Thyroid gland (tissue), 4 donors: ENCODE data around the gene PANK1.

Experiments used
- POLR2A ChIP-seq, 2 donors: fragments of 450-650 bp; IDR thresholded peaks; one replicate each; pipeline ENCODE4 v1.6.1; 2017; ENCODE audit warnings: antibody characterized with exemption in 2 of 2, mild to moderate bottlenecking in 2 of 2, moderate library complexity in 1 of 2
- TF ChIP-seq, protein P1 (sequence below), 6 experiments: fragments of 200-600 bp in 3 of 6; fragments of 450-650 bp in 3 of 6; sonication (generic) in 3 of 6; IDR thresholded peaks; one replicate each; pipeline ENCODE4 v1.5.1; 2016 to 2019; ENCODE audit warnings: antibody characterized with exemption in 6 of 6, mild to moderate bottlenecking in 2 of 6, inconsistent platforms in 1 of 6, moderate library complexity in 1 of 6

DNA sequence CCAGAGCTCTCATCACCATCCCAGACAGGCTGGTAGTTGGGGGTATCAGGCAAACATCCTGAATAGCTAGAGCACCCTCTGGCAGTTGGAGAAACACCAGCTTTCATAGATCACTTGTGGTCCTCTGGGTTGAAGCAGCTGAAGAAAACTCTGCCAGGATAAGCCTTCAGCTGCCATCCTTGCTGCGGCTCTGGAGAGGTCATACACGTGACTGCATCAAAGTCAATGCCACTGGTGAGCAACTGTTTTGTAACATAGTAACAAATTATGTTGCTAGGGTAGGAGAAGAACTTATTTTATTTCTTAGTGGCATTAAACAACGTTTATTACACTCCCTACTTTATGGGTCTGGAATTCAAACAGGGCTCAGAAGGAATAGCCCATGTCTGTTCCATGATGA lies 19.2 kb upstream of the PANK1 start:
- TF ChIP-seq, protein P1, sequence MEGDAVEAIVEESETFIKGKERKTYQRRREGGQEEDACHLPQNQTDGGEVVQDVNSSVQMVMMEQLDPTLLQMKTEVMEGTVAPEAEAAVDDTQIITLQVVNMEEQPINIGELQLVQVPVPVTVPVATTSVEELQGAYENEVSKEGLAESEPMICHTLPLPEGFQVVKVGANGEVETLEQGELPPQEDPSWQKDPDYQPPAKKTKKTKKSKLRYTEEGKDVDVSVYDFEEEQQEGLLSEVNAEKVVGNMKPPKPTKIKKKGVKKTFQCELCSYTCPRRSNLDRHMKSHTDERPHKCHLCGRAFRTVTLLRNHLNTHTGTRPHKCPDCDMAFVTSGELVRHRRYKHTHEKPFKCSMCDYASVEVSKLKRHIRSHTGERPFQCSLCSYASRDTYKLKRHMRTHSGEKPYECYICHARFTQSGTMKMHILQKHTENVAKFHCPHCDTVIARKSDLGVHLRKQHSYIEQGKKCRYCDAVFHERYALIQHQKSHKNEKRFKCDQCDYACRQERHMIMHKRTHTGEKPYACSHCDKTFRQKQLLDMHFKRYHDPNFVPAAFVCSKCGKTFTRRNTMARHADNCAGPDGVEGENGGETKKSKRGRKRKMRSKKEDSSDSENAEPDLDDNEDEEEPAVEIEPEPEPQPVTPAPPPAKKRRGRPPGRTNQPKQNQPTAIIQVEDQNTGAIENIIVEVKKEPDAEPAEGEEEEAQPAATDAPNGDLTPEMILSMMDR (IDR thresholded peaks at IDR 0.05): no peak
- no peak for TF ChIP-seq POLR2A (IDR thresholded peaks at IDR 0.05)
